HepG2 (cell line): ENCODE data around the gene QSER1. TPM values are rescaled to one million over a fixed set of nuclear protein-coding genes. Genes with fewer than 3 reads are reported as not detected.

Experiments used
- ASH2L ChIP-seq: fragments of 300-600, 200-600 bp; sonication (generic); IDR thresholded peaks from 2 replicates; pipeline ENCODE4 v1.7.0; 2017; ENCODE audit warnings: low read depth, mild to moderate bottlenecking, moderate library complexity, mixed read lengths, low read length; ENCODE audit not compliant: insufficient read length
- BCL3 ChIP-seq: sonication (generic); formaldehyde crosslinking; IDR thresholded peaks from 2 replicates; pipeline ENCODE4 v1.5.1; 2020; ENCODE audit warnings: mild to moderate bottlenecking, missing genetic modification reagents, moderate library complexity
- FOXA1 ChIP-seq, 2 experiments: fragments of 450-650 bp in 1 of 2; sonication (generic) in 1 of 2; formaldehyde crosslinking in 1 of 2; IDR thresholded peaks; 2 replicates each; pipeline versions ENCODE4 v1.4.0 to v1.6.1; 2016 to 2020; ENCODE audit warnings: missing genetic modification reagents in 1 of 2
- FOXA3 ChIP-seq: IDR thresholded peaks from 2 replicates; pipeline ENCODE4 v1.6.1; 2016; ENCODE audit warnings: missing genetic modification reagents, missing compliant biosample characterization
- HNF1A ChIP-seq, 2 experiments: sonication (generic) in 1 of 2; formaldehyde crosslinking in 1 of 2; IDR thresholded peaks; 2 replicates each; pipeline versions ENCODE4 v1.4.0 to v1.6.1; 2016 to 2020; ENCODE audit warnings: borderline replicate concordance in 1 of 2, low read depth in 1 of 2, mild to moderate bottlenecking in 1 of 2, missing genetic modification reagents in 1 of 2
- HNF4G ChIP-seq, 2 experiments: sonication (generic) in 1 of 2; formaldehyde crosslinking in 1 of 2; IDR thresholded peaks; 2 replicates each; pipeline versions ENCODE4 v1.4.0 to v1.6.1; 2011 to 2020; ENCODE audit warnings: borderline replicate concordance in 2 of 2, low read depth in 2 of 2, mild to moderate bottlenecking in 2 of 2, low read length in 1 of 2, missing genetic modification reagents in 1 of 2, moderate library complexity in 1 of 2
- MATR3 ChIP-seq: sonication (generic); formaldehyde crosslinking; IDR thresholded peaks from 2 replicates; pipeline ENCODE4 v1.4.0; 2020; ENCODE audit warnings: missing genetic modification reagents
- MAZ ChIP-seq, 2 experiments: sonication (generic) in 1 of 2; formaldehyde crosslinking in 1 of 2; IDR thresholded peaks; 2 replicates each; pipeline versions ENCODE4 v1.5.0 to v1.6.1; 2012 to 2020; ENCODE audit warnings: low read depth in 2 of 2, mild to moderate bottlenecking in 2 of 2, borderline replicate concordance in 1 of 2, improper control_type of control experiment in 1 of 2, low read length in 1 of 2, missing genetic modification reagents in 1 of 2, moderate library complexity in 1 of 2
- NCOA2 ChIP-seq: sonication (generic); formaldehyde crosslinking; IDR thresholded peaks from 2 replicates; pipeline ENCODE4 v1.8.0; 2022; ENCODE audit warnings: inconsistent platforms
- NPAS2 ChIP-seq: sonication (generic); formaldehyde crosslinking; IDR thresholded peaks from 2 replicates; pipeline ENCODE4 v1.8.0; 2022; ENCODE audit warnings: mild to moderate bottlenecking, missing genetic modification reagents, borderline replicate concordance
- PHF21A ChIP-seq: sonication (generic); formaldehyde crosslinking; IDR thresholded peaks from 2 replicates; pipeline ENCODE4 v1.5.0; 2020; ENCODE audit warnings: mild to moderate bottlenecking, missing genetic modification reagents
- PREB ChIP-seq: sonication (generic); formaldehyde crosslinking; IDR thresholded peaks from 2 replicates; pipeline ENCODE4 v1.4.0; 2020; ENCODE audit warnings: missing genetic modification reagents
- PRPF4 ChIP-seq: fragments of 200-400 bp; formaldehyde crosslinking; IDR thresholded peaks from 2 replicates; pipeline ENCODE4 v1.6.1; 2016; ENCODE audit warnings: low read length, low read depth; ENCODE audit not compliant: poor library complexity, severe bottlenecking
- RFX5 ChIP-seq: IDR thresholded peaks from 2 replicates; pipeline ENCODE4 v1.6.1; 2011; ENCODE audit warnings: low read depth, low read length, improper control_type of control experiment
- ZNF12 ChIP-seq: sonication (generic); formaldehyde crosslinking; IDR thresholded peaks from 2 replicates; pipeline ENCODE4 v1.5.0; 2020; ENCODE audit warnings: missing genetic modification reagents
- ZNF510 ChIP-seq: sonication (generic); formaldehyde crosslinking; IDR thresholded peaks from 2 replicates; pipeline ENCODE4 v1.4.0; 2020; ENCODE audit warnings: low read depth, mild to moderate bottlenecking, missing genetic modification reagents
- ZNF512 ChIP-seq: sonication (generic); formaldehyde crosslinking; IDR thresholded peaks from 2 replicates; pipeline ENCODE4 v1.4.0; 2020; ENCODE audit warnings: mild to moderate bottlenecking, missing genetic modification reagents
- ZNF674 ChIP-seq: sonication (generic); formaldehyde crosslinking; IDR thresholded peaks from 2 replicates; pipeline ENCODE4 v1.5.0; 2020; ENCODE audit warnings: low read depth, mild to moderate bottlenecking, missing genetic modification reagents
- polyA plus RNA-seq, 8 experiments: library from polyadenylated mRNA; depleted of rRNA in 3 of 8; stranded (reverse) in 7 of 8; unstranded in 1 of 8; fragments of >200 nt; fragmentation: Illumina TruSeq in 4 of 8; extraction: Trizol in 4 of 8; gene quantifications; 2 replicates each; pipeline versions ENCODE4 v1.2.1 to v1.2.3, GENCODE V29; 2011 to 2016; ENCODE audit warnings: low read depth in 4 of 8, missing spikeins in 1 of 8, mixed read lengths in 1 of 8; ENCODE audit not compliant: insufficient read depth in 1 of 8
- total RNA-seq, 5 experiments: library from RNA; depleted of rRNA; stranded (reverse); fragments of >200 nt; fragmentation: Illumina TruSeq; extraction: Trizol; gene quantifications; 2 replicates each; pipeline ENCODE4 v1.2.3, GENCODE V29; 2016; ENCODE audit warnings: low read depth in 1 of 5

The QSER1 gene
- total and polyA plus RNA-seq, 2 of the 13 experiments (the other 11 are each of a cell fraction or from before 2014, with no cell fraction given), result 8.9 to 17.3 TPM

- TF ChIP-seq FOXA1 (IDR thresholded peaks at IDR 0.05) (no peak), FOXA1 (CRISPR knock-in tag; IDR thresholded peaks at IDR 0.05) (no peak), NCOA2 (peak; percentile 54), ZNF674 (CRISPR knock-in tag) (peak; percentile 91; the same call in 1 of the 2 replicates), ZNF12 (no peak), MATR3 (CRISPR knock-in tag) (no peak), MAZ (IDR thresholded peaks at IDR 0.05; ENCODE audit: borderline replicate concordance, low read depth, low read length) (no peak), MAZ (CRISPR knock-in tag; IDR thresholded peaks at IDR 0.05; ENCODE audit: low read depth) (peak; percentile 77; the same call in 1 of the 2 replicates), ZNF512 (CRISPR knock-in tag) (no peak), ZNF510 (CRISPR knock-in tag) (no peak), RFX5 (no peak), FOXA3 (CRISPR knock-in tag) (peak; percentile 34; the same call in 1 of the 2 replicates), ASH2L (peak; percentile 75), PHF21A (CRISPR knock-in tag) (peak; percentile 35), HNF1A (IDR thresholded peaks at IDR 0.05; ENCODE audit: low read depth) (no peak), HNF1A (CRISPR knock-in tag; IDR thresholded peaks at IDR 0.05; ENCODE audit: borderline replicate concordance) (no peak), PREB (CRISPR knock-in tag) (no peak), BCL3 (CRISPR knock-in tag) (no peak; the same call in 1 of the 2 replicates), PRPF4 (no peak), HNF4G (IDR thresholded peaks at IDR 0.05; ENCODE audit: borderline replicate concordance, low read depth, low read length) (no peak), HNF4G (CRISPR knock-in tag; IDR thresholded peaks at IDR 0.05; ENCODE audit: borderline replicate concordance, low read depth) (no peak; the same call in none of the 2 replicates), NPAS2 (CRISPR knock-in tag) (no peak)
These were observed 123.3 kb downstream of the QSER1 start, which contains the start of gene DEPDC7 (continued) for GRCh38 chr11:33015621-33016551.
